Measurements from ENCODE around the gene ARHGEF38.
"Not testable (repeated sequence)": the region's sequence is repeated elsewhere in the genome, so short reads cannot be mapped to it uniquely, and the experiment has no call there.

ARHGEF38 gene

GRCh38 chr4:105605493-105605892 is 53.1 kb downstream of the ARHGEF38 start:
- Histone ChIP-seq H3K27me3 (ENCODE audit: insufficient read depth, low read length) (peaks cover 2% of the 10 kb centered on the region; the same call in 1 of the 2 replicates), H3K4me3 (ENCODE audit: low read depth, low read length) (no peak overlapping the region), H3K27ac (ENCODE audit: low read depth, low read length) (no peak overlapping the region), H3K4me1 (ENCODE audit: control insufficient read depth, insufficient read depth, low read length, unreplicated experiment) (peaks cover 3% of the 10 kb centered on the region), H2AFZ (ENCODE audit: low read length, unreplicated experiment) (no peak overlapping the region), H3K36me3 (ENCODE audit: insufficient read depth, low read length) (no peaks in the 10 kb centered on the region), H3K79me2 (ENCODE audit: control insufficient read depth, insufficient read depth, low read length, unreplicated experiment) (no peaks in the 10 kb centered on the region)

GRCh38 chr4:105607876-105608275 is 55.5 kb downstream of the ARHGEF38 start:
- no peak overlapping the region for H3K4me3 ChIP-seq (ENCODE audit: low read depth, low read length)
- no peak overlapping the region for H2AFZ ChIP-seq (ENCODE audit: low read length, unreplicated experiment)
- no peaks in the 10 kb centered on the region for H3K79me2 ChIP-seq (ENCODE audit: control insufficient read depth, insufficient read depth, low read length, unreplicated experiment)
- no peak overlapping the region for H3K27ac ChIP-seq (ENCODE audit: low read depth, low read length)
- no peaks in the 10 kb centered on the region for H3K27me3 ChIP-seq (ENCODE audit: insufficient read depth, low read length)
- H3K4me1 ChIP-seq (ENCODE audit: control insufficient read depth, insufficient read depth, low read length, unreplicated experiment): peaks cover 8% of the 10 kb centered on the region
- no peaks in the 10 kb centered on the region for H3K36me3 ChIP-seq (ENCODE audit: insufficient read depth, low read length)

GRCh38 chr4:105609819-105610218 is 57.4 kb downstream of the ARHGEF38 start:
- not testable (repeated sequence) for H3K27ac ChIP-seq (ENCODE audit: low read depth, low read length); H3K79me2 ChIP-seq (ENCODE audit: control insufficient read depth, insufficient read depth, low read length, unreplicated experiment); H3K36me3 ChIP-seq (ENCODE audit: insufficient read depth, low read length); H2AFZ ChIP-seq (ENCODE audit: low read length, unreplicated experiment); H3K4me3 ChIP-seq (ENCODE audit: low read depth, low read length); H3K4me1 ChIP-seq (ENCODE audit: control insufficient read depth, insufficient read depth, low read length, unreplicated experiment); H3K27me3 ChIP-seq (ENCODE audit: insufficient read depth, low read length)

GRCh38 chr4:105613306-105613705 is 60.9 kb downstream of the ARHGEF38 start:
- no peaks in the 10 kb centered on the region for H3K36me3 ChIP-seq (ENCODE audit: insufficient read depth, low read length)
- no peak overlapping the region for H2AFZ ChIP-seq (ENCODE audit: low read length, unreplicated experiment)
- no peaks in the 10 kb centered on the region for H3K79me2 ChIP-seq (ENCODE audit: control insufficient read depth, insufficient read depth, low read length, unreplicated experiment)
- H3K4me3 ChIP-seq (ENCODE audit: low read depth, low read length): no peak overlapping the region
- H3K4me1 ChIP-seq (ENCODE audit: control insufficient read depth, insufficient read depth, low read length, unreplicated experiment): peaks cover 8% of the 10 kb centered on the region
- H3K27ac ChIP-seq (ENCODE audit: low read depth, low read length): no peak overlapping the region
- no peaks in the 10 kb centered on the region for H3K27me3 ChIP-seq (ENCODE audit: insufficient read depth, low read length)

- Histone ChIP-seq H3K27me3 (ENCODE audit: insufficient read depth, low read length) (no peaks in the 10 kb centered on the region), H3K79me2 (ENCODE audit: control insufficient read depth, insufficient read depth, low read length, unreplicated experiment) (no peaks in the 10 kb centered on the region), H3K4me1 (ENCODE audit: control insufficient read depth, insufficient read depth, low read length, unreplicated experiment) (peaks cover 39% of the 10 kb centered on the region), H2AFZ (ENCODE audit: low read length, unreplicated experiment) (no peak overlapping the region), H3K36me3 (ENCODE audit: insufficient read depth, low read length) (no peaks in the 10 kb centered on the region), H3K4me3 (ENCODE audit: low read depth, low read length) (no peak overlapping the region), H3K27ac (ENCODE audit: low read depth, low read length) (no peak overlapping the region)
Measured at GRCh38 chr4:105619188-105619931, 66.9 kb downstream of the ARHGEF38 start.

- no peaks in the 10 kb centered on the region for H3K79me2 ChIP-seq (ENCODE audit: control insufficient read depth, insufficient read depth, low read length, unreplicated experiment)
- H3K27me3 ChIP-seq (ENCODE audit: insufficient read depth, low read length): no peaks in the 10 kb centered on the region
- no peaks in the 10 kb centered on the region for H3K36me3 ChIP-seq (ENCODE audit: insufficient read depth, low read length)
- H3K4me3 ChIP-seq (ENCODE audit: low read depth, low read length): no peak overlapping the region
- H2AFZ ChIP-seq (ENCODE audit: low read length, unreplicated experiment): no peak overlapping the region
- peaks cover 43% of the 10 kb centered on the region for H3K4me1 ChIP-seq (ENCODE audit: control insufficient read depth, insufficient read depth, low read length, unreplicated experiment)
- peak overlapping the region; percentile 14; the same call in 1 of the 2 replicates for H3K27ac ChIP-seq (ENCODE audit: low read depth, low read length)
Measured at GRCh38 chr4:105620640-105621323, 68.4 kb downstream of the ARHGEF38 start.

- Histone ChIP-seq H3K27ac (ENCODE audit: low read depth, low read length) (no peak overlapping the region), H3K4me3 (ENCODE audit: low read depth, low read length) (no peak overlapping the region), H3K27me3 (ENCODE audit: insufficient read depth, low read length) (no peaks in the 10 kb centered on the region), H3K4me1 (ENCODE audit: control insufficient read depth, insufficient read depth, low read length, unreplicated experiment) (peaks cover 43% of the 10 kb centered on the region), H2AFZ (ENCODE audit: low read length, unreplicated experiment) (no peak overlapping the region), H3K79me2 (ENCODE audit: control insufficient read depth, insufficient read depth, low read length, unreplicated experiment) (no peaks in the 10 kb centered on the region), H3K36me3 (ENCODE audit: insufficient read depth, low read length) (no peaks in the 10 kb centered on the region)
Measured at GRCh38 chr4:105622269-105622668, 69.8 kb downstream of the ARHGEF38 start.

- no peaks in the 10 kb centered on the region for H3K36me3 ChIP-seq (ENCODE audit: insufficient read depth, low read length)
- no peak overlapping the region for H3K27ac ChIP-seq (ENCODE audit: low read depth, low read length)
- peaks cover 43% of the 10 kb centered on the region for H3K4me1 ChIP-seq (ENCODE audit: control insufficient read depth, insufficient read depth, low read length, unreplicated experiment)
- H2AFZ ChIP-seq (ENCODE audit: low read length, unreplicated experiment): no peak overlapping the region
- H3K27me3 ChIP-seq (ENCODE audit: insufficient read depth, low read length): no peaks in the 10 kb centered on the region
- H3K4me3 ChIP-seq (ENCODE audit: low read depth, low read length): peak overlapping the region; percentile 13; the same call in 1 of the 2 replicates
- no peaks in the 10 kb centered on the region for H3K79me2 ChIP-seq (ENCODE audit: control insufficient read depth, insufficient read depth, low read length, unreplicated experiment)
Measured at GRCh38 chr4:105623099-105623498, 70.7 kb downstream of the ARHGEF38 start.

- H3K79me2 ChIP-seq (ENCODE audit: control insufficient read depth, insufficient read depth, low read length, unreplicated experiment): no peaks in the 10 kb centered on the region
- H3K4me1 ChIP-seq (ENCODE audit: control insufficient read depth, insufficient read depth, low read length, unreplicated experiment): peaks cover 43% of the 10 kb centered on the region
- no peaks in the 10 kb centered on the region for H3K36me3 ChIP-seq (ENCODE audit: insufficient read depth, low read length)
- H3K27me3 ChIP-seq (ENCODE audit: insufficient read depth, low read length): no peaks in the 10 kb centered on the region
- peak overlapping the region; percentile 73 for H2AFZ ChIP-seq (ENCODE audit: low read length, unreplicated experiment)
- H3K27ac ChIP-seq (ENCODE audit: low read depth, low read length): peak overlapping the region; percentile 23
- peak overlapping the region; percentile 13; the same call in 1 of the 2 replicates for H3K4me3 ChIP-seq (ENCODE audit: low read depth, low read length)
Measured at GRCh38 chr4:105624530-105624929, 72.1 kb downstream of the ARHGEF38 start.

GRCh38 chr4:105625214-105625613 is 72.8 kb downstream of the ARHGEF38 start:
- Histone ChIP-seq H3K4me3 (ENCODE audit: low read depth, low read length) (no peak overlapping the region), H3K27me3 (ENCODE audit: insufficient read depth, low read length) (no peaks in the 10 kb centered on the region), H3K79me2 (ENCODE audit: control insufficient read depth, insufficient read depth, low read length, unreplicated experiment) (no peaks in the 10 kb centered on the region), H3K36me3 (ENCODE audit: insufficient read depth, low read length) (no peaks in the 10 kb centered on the region), H2AFZ (ENCODE audit: low read length, unreplicated experiment) (no peak overlapping the region), H3K4me1 (ENCODE audit: control insufficient read depth, insufficient read depth, low read length, unreplicated experiment) (peaks cover 43% of the 10 kb centered on the region), H3K27ac (ENCODE audit: low read depth, low read length) (no peak overlapping the region)

GRCh38 chr4:105626846-105627245 is 74.4 kb downstream of the ARHGEF38 start:
- Histone ChIP-seq H3K4me3 (ENCODE audit: low read depth, low read length) (no peak overlapping the region), H3K27me3 (ENCODE audit: insufficient read depth, low read length) (no peaks in the 10 kb centered on the region), H2AFZ (ENCODE audit: low read length, unreplicated experiment) (no peak overlapping the region), H3K79me2 (ENCODE audit: control insufficient read depth, insufficient read depth, low read length, unreplicated experiment) (no peaks in the 10 kb centered on the region), H3K27ac (ENCODE audit: low read depth, low read length) (no peak overlapping the region), H3K36me3 (ENCODE audit: insufficient read depth, low read length) (no peaks in the 10 kb centered on the region), H3K4me1 (ENCODE audit: control insufficient read depth, insufficient read depth, low read length, unreplicated experiment) (peaks cover 30% of the 10 kb centered on the region)
